HG03565 (cell line): Measurements from ENCODE around the gene LPP.

Source experiments
- ATAC-seq: cut with Tn5 transposase; IDR thresholded peaks from one replicate; pipeline ENCODE4 v1.9.1; 2021; ENCODE audit warnings: mild to moderate bottlenecking, moderate library complexity; ENCODE audit not compliant: unreplicated experiment

LPP gene

GRCh38 chr3:188390775-188391443 is 237.0 kb downstream of the LPP start:
- no peak for ATAC-seq

GRCh38 chr3:188391592-188391991 is 237.6 kb downstream of the LPP start:
- ATAC-seq, result no peak

GRCh38 chr3:188392076-188392475 is 238.1 kb downstream of the LPP start:
- ATAC-seq, result no peak

- ATAC-seq, result no peak
Observed at GRCh38 chr3:188394623-188395022, 240.7 kb downstream of the LPP start.

GRCh38 chr3:188396251-188396650 is 242.3 kb downstream of the LPP start:
- no peak for ATAC-seq

- ATAC-seq, result no peak
Observed at GRCh38 chr3:188396900-188397299, 242.9 kb downstream of the LPP start.

- ATAC-seq, result no peak
Observed at GRCh38 chr3:188397766-188398705, 244.1 kb downstream of the LPP start.

- ATAC-seq, result peak; percentile 88
Observed at GRCh38 chr3:188400494-188401243, 246.7 kb downstream of the LPP start.

GRCh38 chr3:188401244-188401993 is 247.5 kb downstream of the LPP start:
- no peak for ATAC-seq

- no peak for ATAC-seq
Observed at GRCh38 chr3:188402229-188402628, 248.3 kb downstream of the LPP start.

- no peak for ATAC-seq
Observed at GRCh38 chr3:188403404-188403803, 249.4 kb downstream of the LPP start.

- no peak for ATAC-seq
Observed at GRCh38 chr3:188404124-188404523, 250.2 kb downstream of the LPP start.

GRCh38 chr3:188404701-188405100 is 250.7 kb downstream of the LPP start:
- no peak for ATAC-seq

GRCh38 chr3:188407158-188407880 is 253.4 kb downstream of the LPP start:
- ATAC-seq, result no peak

- no peak for ATAC-seq
Observed at GRCh38 chr3:188408831-188409230, 254.9 kb downstream of the LPP start.

- no peak for ATAC-seq
Observed at GRCh38 chr3:188411750-188412149, 257.8 kb downstream of the LPP start.

- ATAC-seq, result no peak
Observed at GRCh38 chr3:188415196-188415595, 261.2 kb downstream of the LPP start.

GRCh38 chr3:188416041-188416440 is 262.1 kb downstream of the LPP start:
- no peak for ATAC-seq

- no peak for ATAC-seq
Observed at GRCh38 chr3:188417271-188417696, 263.3 kb downstream of the LPP start.

- ATAC-seq, result no peak
Observed at GRCh38 chr3:188417766-188418165, 263.8 kb downstream of the LPP start.
